ENCODE results near the gene CREG1.
"Not testable (repeated sequence)": the region's sequence is repeated elsewhere in the genome, so short reads cannot be mapped to it uniquely, and the experiment has no call there.

The CREG1 gene

GRCh38 chr1:167553136-167554027, at the start of gene CREG1:
Gene CREG1 (minus strand): TSS chr1:167553762.
- DNase-seq = peak; percentile 93

- DNase-seq = no peak
These were observed 49.3 kb upstream of the CREG1 start for GRCh38 chr1:167602840-167603239.

GRCh38 chr1:167601442-167602383, 48.2 kb upstream of the CREG1 start:
- peak; percentile 60 for DNase-seq

GRCh38 chr1:167599957-167600581, 46.5 kb upstream of the CREG1 start:
- DNase-seq = peak; percentile 32

DNA sequence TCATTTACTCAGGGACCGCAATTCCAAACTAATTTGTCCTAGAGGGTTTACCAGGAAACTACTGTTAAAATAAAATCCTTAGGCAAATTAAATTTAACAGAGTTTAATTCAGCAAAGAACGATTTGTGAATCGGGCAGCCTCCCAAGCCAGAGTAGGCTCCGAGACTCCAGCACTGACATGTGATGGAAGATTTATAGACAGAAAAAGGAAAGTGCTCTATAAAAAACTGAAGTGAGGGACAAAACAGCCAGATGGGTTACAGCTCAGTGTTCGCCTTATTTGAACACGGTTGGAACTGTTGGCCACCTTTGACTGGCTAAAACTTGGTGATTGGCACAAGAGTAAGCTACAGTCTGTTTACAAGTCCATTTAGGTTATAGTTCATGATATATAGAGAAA, 41.3 kb upstream of the CREG1 start:
- no peak for DNase-seq

DNA sequence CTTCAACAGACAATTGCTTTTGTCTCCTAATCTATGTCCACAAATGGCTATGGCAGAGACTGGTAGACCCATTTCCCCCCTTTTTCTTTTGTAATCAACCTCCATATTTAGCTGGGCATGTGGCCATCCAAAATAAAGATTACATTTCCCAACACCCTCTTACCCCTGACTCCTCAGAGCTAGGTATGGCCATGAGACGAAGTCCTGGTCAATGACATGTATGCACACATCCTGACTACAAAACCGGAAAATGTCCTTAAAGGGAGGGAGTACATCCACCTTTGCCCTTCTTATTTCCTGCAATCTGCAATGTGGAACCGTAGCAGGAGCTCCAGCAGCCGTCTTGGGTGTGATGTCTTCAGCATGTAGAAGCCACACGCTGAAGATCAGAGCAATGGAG, 40.3 kb upstream of the CREG1 start:
- DNase-seq = no peak

- DNase-seq = no peak
These were observed 38.9 kb upstream of the CREG1 start for GRCh38 chr1:167592475-167592874.

GRCh38 chr1:167588361-167588760, 34.8 kb upstream of the CREG1 start:
- no peak for DNase-seq

DNA sequence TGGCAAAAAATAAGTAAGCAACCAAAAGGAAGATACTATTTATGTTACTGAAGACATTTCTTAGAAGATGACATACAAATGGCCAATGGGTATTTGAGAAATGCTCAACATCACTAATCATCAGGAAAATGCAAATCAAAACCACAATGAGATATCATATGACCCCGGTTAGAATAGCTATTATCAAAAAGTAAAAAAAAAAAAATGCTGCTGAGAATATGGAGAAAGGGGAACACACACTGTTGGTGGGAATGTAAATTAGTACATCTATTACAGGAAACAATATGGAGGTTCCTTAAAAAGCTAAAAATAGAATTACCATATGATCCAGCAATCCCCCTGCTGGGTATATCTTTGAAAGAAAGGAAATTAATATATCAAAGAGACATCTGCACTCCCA, 34.3 kb upstream of the CREG1 start:
- no peak for DNase-seq

GRCh38 chr1:167587342-167587741, 33.8 kb upstream of the CREG1 start:
- no peak for DNase-seq

GRCh38 chr1:167584581-167584980, 31.0 kb upstream of the CREG1 start:
- DNase-seq = no peak

- DNase-seq = no peak
These were observed 29.2 kb upstream of the CREG1 start for GRCh38 chr1:167582722-167583121.

DNA sequence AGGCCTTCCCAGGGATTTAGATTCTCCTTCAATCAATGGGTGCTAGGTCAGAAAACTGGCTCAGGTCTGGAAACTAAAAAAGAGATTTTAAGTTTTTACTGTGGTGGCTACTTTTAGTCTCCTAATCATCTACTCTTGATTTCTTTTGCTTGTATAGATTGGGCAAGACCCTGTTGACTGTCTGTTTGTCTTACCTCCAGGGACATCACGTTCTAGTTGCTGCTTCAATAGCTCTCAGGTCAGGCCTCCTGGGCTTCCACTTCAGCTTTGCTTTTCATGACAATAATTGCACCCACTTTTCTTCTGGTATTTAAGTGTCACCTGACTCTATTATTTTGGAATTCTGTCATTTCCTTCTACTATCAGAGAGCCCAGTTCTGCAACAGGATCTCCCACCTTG, 28.5 kb upstream of the CREG1 start:
- no peak for DNase-seq

GRCh38 chr1:167579986-167580385, 26.4 kb upstream of the CREG1 start:
- DNase-seq = no peak

GRCh38 chr1:167578939-167579521, 25.5 kb upstream of the CREG1 start:
- DNase-seq = no peak

DNA sequence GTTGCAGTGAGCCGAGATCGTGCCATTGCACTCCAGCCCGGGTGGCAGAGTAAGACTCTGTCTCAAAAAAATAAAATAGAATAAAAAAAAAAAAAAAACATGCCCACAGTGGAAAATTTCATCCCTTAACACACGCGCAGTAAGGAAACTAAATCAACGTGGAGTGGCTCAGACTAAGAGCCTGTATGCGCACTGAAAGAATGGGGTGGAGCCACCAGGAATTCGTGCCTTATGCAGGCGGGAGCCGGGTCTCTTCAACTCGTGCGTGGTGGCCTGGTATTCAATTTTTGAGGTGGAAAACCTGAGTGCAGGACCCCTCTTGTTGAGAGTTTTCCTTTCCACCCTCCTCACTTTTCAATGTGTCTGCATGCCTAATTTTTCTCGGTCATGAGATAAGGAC, 22.1 kb upstream of the CREG1 start:
- no peak for DNase-seq

- no peak for DNase-seq
These were observed 19.5 kb upstream of the CREG1 start for GRCh38 chr1:167573035-167573434.

DNA sequence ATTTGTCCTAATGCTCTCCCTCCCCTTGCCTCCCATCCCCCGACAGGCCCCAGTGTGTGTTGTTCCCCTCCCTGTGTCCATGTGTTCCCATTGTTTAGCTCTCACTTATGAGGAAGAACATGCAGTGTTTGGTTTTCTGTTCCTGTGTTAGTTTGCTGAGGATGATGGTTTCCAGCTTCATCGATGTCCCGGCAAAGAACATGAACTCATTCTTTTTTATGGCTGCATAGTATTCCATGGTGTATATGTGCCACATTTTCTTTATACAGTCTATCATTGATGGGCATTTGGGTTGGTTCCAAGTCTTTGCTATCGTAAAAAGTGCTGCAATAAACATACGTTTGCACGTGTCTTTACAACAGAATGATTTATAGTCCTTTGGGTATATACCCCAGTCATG, 17.1 kb upstream of the CREG1 start:
- DNase-seq = not testable (repeated sequence)

DNA sequence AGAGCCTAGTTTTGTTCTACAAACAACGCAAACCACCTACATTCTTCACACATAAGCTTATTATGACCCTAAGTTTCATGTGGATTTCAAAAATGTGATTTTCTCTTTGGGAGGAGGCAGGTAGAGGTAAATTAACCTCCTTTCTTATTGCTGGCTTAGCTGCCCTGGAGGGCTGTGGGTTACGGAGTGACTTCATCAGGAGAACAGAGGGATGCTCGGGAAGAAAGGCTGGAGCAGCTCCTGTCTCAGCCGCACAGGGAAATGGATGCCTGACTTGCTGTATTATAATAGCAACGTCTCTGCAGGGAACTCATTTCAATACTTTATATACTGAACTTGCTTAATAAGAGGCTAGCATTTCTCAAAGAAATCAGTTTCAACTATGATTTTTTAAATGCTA, 14.1 kb upstream of the CREG1 start:
- no peak for DNase-seq

GRCh38 chr1:167566766-167567165, 13.2 kb upstream of the CREG1 start:
- DNase-seq = no peak

DNA sequence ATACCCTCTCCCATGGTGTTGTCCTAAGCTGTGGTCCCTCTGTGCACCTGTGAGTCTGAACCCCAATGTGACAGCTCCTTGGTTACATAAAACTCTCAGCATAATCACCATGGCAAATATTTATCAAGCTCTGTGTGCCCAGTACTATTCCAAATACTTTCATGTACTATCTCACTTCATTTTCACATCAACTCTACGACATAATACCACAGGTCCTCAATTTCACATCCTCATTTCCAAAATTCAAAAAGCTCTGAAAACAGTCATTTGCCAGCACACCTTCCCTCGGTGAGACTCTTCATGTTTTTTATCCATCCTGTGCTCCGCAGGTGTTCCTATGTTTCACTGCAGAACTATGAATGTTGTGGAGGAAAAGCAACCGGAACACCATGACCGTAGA, 12.4 kb upstream of the CREG1 start:
- DNase-seq = no peak

DNA sequence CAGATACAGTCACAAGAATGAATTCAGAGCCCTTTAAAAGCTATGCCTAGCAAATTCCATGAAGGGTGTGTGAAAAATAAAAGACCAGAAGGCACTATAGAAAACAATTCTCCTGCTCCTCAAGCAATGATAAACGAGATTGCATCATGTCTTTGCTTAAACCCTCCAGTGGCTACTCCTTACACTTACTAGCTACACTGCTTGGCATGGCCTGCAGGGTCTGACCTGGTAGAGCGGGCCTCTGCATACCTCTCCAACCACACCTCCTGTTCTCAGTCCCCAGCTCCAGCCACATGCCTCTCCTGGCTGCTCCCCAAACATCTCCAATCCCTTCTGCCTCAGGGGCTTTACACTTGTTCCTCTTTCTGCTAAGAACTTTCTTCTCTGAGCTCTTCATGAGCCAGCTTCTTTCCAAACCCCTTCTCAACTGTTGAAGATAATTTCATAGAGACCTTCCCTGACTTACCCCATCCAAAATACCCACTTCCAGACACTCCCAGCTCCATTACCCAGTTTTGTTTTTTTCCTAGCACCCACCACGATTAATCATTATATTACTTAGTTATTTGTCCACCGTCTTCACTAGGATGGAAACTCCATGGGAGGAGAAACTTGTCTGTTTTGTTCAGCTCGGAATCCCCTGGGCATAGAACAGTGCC, 11.2 kb upstream of the CREG1 start:
- no peak for DNase-seq
